ENCODE results near the gene KDM8.

DNA sequence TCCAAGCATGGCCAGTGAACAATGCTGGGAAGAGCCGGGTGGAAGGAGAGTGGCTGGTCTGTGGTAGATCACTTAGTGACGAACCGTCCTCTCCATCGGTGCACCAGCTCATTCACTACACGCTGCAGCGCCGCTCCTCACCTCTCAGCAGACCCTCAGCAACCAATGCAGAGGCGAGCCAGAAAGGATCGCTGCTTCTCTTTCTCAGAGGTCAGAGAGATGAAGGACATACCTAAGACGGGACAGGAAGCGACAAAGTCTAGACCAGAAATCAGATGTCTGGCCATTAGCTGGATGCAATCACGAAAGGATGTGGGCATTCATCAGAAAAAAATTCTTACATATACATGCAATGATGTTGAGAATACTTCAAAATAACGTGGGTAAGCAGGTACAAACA is 38.3 kb downstream of the KDM8 start:
- TF ChIP-seq ATF3 (IDR thresholded peaks at IDR 0.05) = no peak
- TF ChIP-seq CTCF (IDR thresholded peaks at IDR 0.05 in 2 of 3, conservative IDR thresholded peaks at IDR 0.05 in 1 of 3; ENCODE audit: borderline replicate concordance in 1 of 3, insufficient read depth in 1 of 3, low read depth in 2 of 3, low read length in 2 of 3) = no peak
- TF ChIP-seq EZH2phosphoT487 (IDR thresholded peaks at IDR 0.05; ENCODE audit: borderline replicate concordance) = no peak
- TF ChIP-seq, protein P1, sequence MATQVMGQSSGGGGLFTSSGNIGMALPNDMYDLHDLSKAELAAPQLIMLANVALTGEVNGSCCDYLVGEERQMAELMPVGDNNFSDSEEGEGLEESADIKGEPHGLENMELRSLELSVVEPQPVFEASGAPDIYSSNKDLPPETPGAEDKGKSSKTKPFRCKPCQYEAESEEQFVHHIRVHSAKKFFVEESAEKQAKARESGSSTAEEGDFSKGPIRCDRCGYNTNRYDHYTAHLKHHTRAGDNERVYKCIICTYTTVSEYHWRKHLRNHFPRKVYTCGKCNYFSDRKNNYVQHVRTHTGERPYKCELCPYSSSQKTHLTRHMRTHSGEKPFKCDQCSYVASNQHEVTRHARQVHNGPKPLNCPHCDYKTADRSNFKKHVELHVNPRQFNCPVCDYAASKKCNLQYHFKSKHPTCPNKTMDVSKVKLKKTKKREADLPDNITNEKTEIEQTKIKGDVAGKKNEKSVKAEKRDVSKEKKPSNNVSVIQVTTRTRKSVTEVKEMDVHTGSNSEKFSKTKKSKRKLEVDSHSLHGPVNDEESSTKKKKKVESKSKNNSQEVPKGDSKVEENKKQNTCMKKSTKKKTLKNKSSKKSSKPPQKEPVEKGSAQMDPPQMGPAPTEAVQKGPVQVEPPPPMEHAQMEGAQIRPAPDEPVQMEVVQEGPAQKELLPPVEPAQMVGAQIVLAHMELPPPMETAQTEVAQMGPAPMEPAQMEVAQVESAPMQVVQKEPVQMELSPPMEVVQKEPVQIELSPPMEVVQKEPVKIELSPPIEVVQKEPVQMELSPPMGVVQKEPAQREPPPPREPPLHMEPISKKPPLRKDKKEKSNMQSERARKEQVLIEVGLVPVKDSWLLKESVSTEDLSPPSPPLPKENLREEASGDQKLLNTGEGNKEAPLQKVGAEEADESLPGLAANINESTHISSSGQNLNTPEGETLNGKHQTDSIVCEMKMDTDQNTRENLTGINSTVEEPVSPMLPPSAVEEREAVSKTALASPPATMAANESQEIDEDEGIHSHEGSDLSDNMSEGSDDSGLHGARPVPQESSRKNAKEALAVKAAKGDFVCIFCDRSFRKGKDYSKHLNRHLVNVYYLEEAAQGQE (IDR thresholded peaks at IDR 0.05; ENCODE audit: low read depth) = no peak
- TF ChIP-seq YY1 (IDR thresholded peaks at IDR 0.05; ENCODE audit: extremely low read depth, insufficient replicate concordance, low read depth, low read length) = no peak
- TF ChIP-seq ZFX (IDR thresholded peaks at IDR 0.05) = no peak
- TF ChIP-seq POLR2AphosphoS5 (IDR thresholded peaks at IDR 0.05; ENCODE audit: low read depth, low read length) = no peak
- no peak for TF ChIP-seq JUND (IDR thresholded peaks at IDR 0.05)
- no peak for TF ChIP-seq POLR2A (IDR thresholded peaks at IDR 0.05; ENCODE audit: borderline replicate concordance, extremely low read depth, insufficient read depth, insufficient read length)

Data from HCT116 (cell line).